ENCODE data around the gene SEC61A1.
A peak's percentile ranks its signal among the peaks of the same experiment; 100 is the strongest.

SEC61A1 gene

GRCh38 chr3:128051837-128052594, at the start of gene SEC61A1:
Gene SEC61A1 (plus strand): TSS chr3:128052437. CDS start chr3:128052553, 116 bp downstream.
- DNase-seq, result peak; percentile 61

GRCh38 chr3:128004661-128005060, 47.6 kb upstream of the SEC61A1 start:
- DNase-seq, result no peak

- DNase-seq, result no peak
These were observed 45.9 kb upstream of the SEC61A1 start for GRCh38 chr3:128006061-128007032.

GRCh38 chr3:128007033-128007424, 45.2 kb upstream of the SEC61A1 start:
- DNase-seq, result no peak

GRCh38 chr3:128009952-128010846, 42.0 kb upstream of the SEC61A1 start:
- DNase-seq, result no peak

- DNase-seq, result peak; percentile 29
These were observed 41.1 kb upstream of the SEC61A1 start for GRCh38 chr3:128011140-128011539.

GRCh38 chr3:128012050-128012449, 40.2 kb upstream of the SEC61A1 start:
- DNase-seq, result no peak

- no peak for DNase-seq
These were observed 37.7 kb upstream of the SEC61A1 start for GRCh38 chr3:128014548-128014947.

GRCh38 chr3:128016502-128016901, 35.7 kb upstream of the SEC61A1 start:
- no peak for DNase-seq

GRCh38 chr3:128021768-128022372, 30.4 kb upstream of the SEC61A1 start:
- DNase-seq, result no peak

GRCh38 chr3:128033102-128033501, 19.1 kb upstream of the SEC61A1 start:
- DNase-seq, result no peak

GRCh38 chr3:128036119-128036518, 16.1 kb upstream of the SEC61A1 start:
- peak; percentile 4 for DNase-seq

GRCh38 chr3:128040041-128040440, 12.2 kb upstream of the SEC61A1 start:
- DNase-seq, result no peak

- DNase-seq, result no peak
These were observed 11.6 kb upstream of the SEC61A1 start for GRCh38 chr3:128040660-128041059.

GRCh38 chr3:128041344-128041743, 10.9 kb upstream of the SEC61A1 start:
- no peak for DNase-seq

GRCh38 chr3:128050597-128050996, 1.6 kb upstream of the SEC61A1 start:
- no peak for DNase-seq

- no peak for DNase-seq
These were observed 789 bp upstream of the SEC61A1 start for GRCh38 chr3:128051459-128051836.

GRCh38 chr3:128052595-128053351, 536 bp downstream of the SEC61A1 start:
- no peak for DNase-seq

- DNase-seq, result no peak
These were observed 1.4 kb downstream of the SEC61A1 start for GRCh38 chr3:128053614-128054013.

- no peak for DNase-seq
These were observed 2.1 kb downstream of the SEC61A1 start for GRCh38 chr3:128054367-128054766.

GRCh38 chr3:128056258-128056657, 4.0 kb downstream of the SEC61A1 start:
- DNase-seq, result no peak
